Kidney (tissue), 14 donors: Measurements from ENCODE around the gene TP53BP1. TPM values are rescaled to one million over a fixed set of nuclear protein-coding genes. Genes with fewer than 3 reads are reported as not detected.

Experiments used
- DNase-seq, 5 donors: peaks; one replicate each; pipeline ENCODE4 v3.0.0-alpha.2; 2013 to 2020
- FAIRE-seq: peaks from 2 replicates; lab custom pipeline; 2012; peaks lifted over from hg19 to GRCh38; lab: Jason Lieb, UNC
- H3K27ac ChIP-seq, 2 donors: one replicate each; pipeline ENCODE4 v1.7.0; 2013; ENCODE audit warnings: low read depth in 2 of 2, low read length in 2 of 2, inconsistent platforms in 1 of 2
- H3K27me3 ChIP-seq: one replicate; pipeline ENCODE4 v1.7.1; 2013; ENCODE audit warnings: low read length, inconsistent platforms; ENCODE audit not compliant: control insufficient read depth, insufficient read depth
- H3K36me3 ChIP-seq, 3 donors: one replicate each; pipeline versions ENCODE4 v1.7.0 to v1.7.1; 2013; ENCODE audit warnings: low read length in 3 of 3, control low read depth in 1 of 3, inconsistent platforms in 1 of 3; ENCODE audit not compliant: insufficient read depth in 3 of 3, control insufficient read depth in 2 of 3
- H3K4me1 ChIP-seq, 3 donors: one replicate each; pipeline versions ENCODE4 v1.7.0 to v1.7.1; 2013; ENCODE audit warnings: low read length in 3 of 3, inconsistent platforms in 1 of 3, low read depth in 1 of 3; ENCODE audit not compliant: control insufficient read depth in 2 of 3, insufficient read depth in 2 of 3
- H3K4me3 ChIP-seq, 3 donors: one replicate each; pipeline versions ENCODE4 v1.7.0 to v1.8.1; 2013; ENCODE audit warnings: low read length in 3 of 3, control low read depth in 1 of 3, inconsistent platforms in 1 of 3
- H3K9ac ChIP-seq, 3 donors: one replicate each; pipeline versions ENCODE4 v1.7.0 to v1.7.1; 2013; ENCODE audit warnings: low read length in 3 of 3, control low read depth in 1 of 3, inconsistent platforms in 1 of 3
- H3K9me3 ChIP-seq, 3 donors: one replicate each; pipeline versions ENCODE4 v1.7.0 to v1.7.1; 2013; ENCODE audit warnings: low read length in 3 of 3, control low read depth in 1 of 3, inconsistent platforms in 1 of 3; ENCODE audit not compliant: control insufficient read depth in 2 of 3, insufficient read depth in 1 of 3
- intact Hi-C: fragments of 100-400 bp; cut with DNase I; formaldehyde crosslinking; loops from one replicate; pipeline ENCODE4 v1.11.1; 2022
- polyA plus RNA-seq: library from polyadenylated mRNA; stranded (reverse); fragments of 350-450 nt; fragmentation: Illumina TruSeq; extraction: RNeasy Lipid Tissue Mini Kit (QIAGEN cat#74804); gene quantifications from one replicate; pipeline ENCODE4 v1.2.3, GENCODE V29; 2014; ENCODE audit warnings: low read depth, low replicate concordance; ENCODE audit not compliant: insufficient read depth
- total RNA-seq: library from RNA; stranded (reverse); fragmentation: NEBNext Ultra II Directional; extraction: Animal tissue kit (Norgen Biotek cat#: 25700); gene quantifications from one replicate; pipeline ENCODE4 v1.2.1, GENCODE V29; 2021
- TF ChIP-seq, protein P1 (sequence below): IDR thresholded peaks from 3 replicates; pipeline ENCODE4 v1.5.1; 2012; ENCODE audit warnings: mild to moderate bottlenecking, moderate library complexity, borderline replicate concordance; ENCODE audit not compliant: insufficient read depth; ENCODE audit errors: extremely low read depth
- donor health status: control.
- donor health status: control.
- donor health status: control.
- donor health status: control.
- donor health status: control.
- donor health status: DM: yes; HTN: yes; CAD: no.
- donor health status: Normal renal cell carcinoma (clear cell type).

TP53BP1 gene
- total and polyA plus RNA-seq, 2 donors from 2014 or later: 15.9 to 47.4 TPM

GRCh38 chr15:43505738-43506137, 12.8 kb upstream of the TP53BP1 start:
- Histone ChIP-seq H3K9me3 (no peaks in the 10 kb centered on the region), H3K4me3 (no peak overlapping the region), H3K27ac (no peak overlapping the region), H3K4me1 (peaks cover 0 to 6% (median 3%) of the 10 kb centered on the region in 3 donors), H3K27me3 (no peaks in the 10 kb centered on the region), H3K9ac (no peak overlapping the region), H3K36me3 (no peaks in the 10 kb centered on the region)
- FAIRE-seq (no peak), DNase-seq (peak in 3 of 5 donors; percentile 29 to 79 (median 55))
- TF ChIP-seq, protein P1, sequence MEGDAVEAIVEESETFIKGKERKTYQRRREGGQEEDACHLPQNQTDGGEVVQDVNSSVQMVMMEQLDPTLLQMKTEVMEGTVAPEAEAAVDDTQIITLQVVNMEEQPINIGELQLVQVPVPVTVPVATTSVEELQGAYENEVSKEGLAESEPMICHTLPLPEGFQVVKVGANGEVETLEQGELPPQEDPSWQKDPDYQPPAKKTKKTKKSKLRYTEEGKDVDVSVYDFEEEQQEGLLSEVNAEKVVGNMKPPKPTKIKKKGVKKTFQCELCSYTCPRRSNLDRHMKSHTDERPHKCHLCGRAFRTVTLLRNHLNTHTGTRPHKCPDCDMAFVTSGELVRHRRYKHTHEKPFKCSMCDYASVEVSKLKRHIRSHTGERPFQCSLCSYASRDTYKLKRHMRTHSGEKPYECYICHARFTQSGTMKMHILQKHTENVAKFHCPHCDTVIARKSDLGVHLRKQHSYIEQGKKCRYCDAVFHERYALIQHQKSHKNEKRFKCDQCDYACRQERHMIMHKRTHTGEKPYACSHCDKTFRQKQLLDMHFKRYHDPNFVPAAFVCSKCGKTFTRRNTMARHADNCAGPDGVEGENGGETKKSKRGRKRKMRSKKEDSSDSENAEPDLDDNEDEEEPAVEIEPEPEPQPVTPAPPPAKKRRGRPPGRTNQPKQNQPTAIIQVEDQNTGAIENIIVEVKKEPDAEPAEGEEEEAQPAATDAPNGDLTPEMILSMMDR: no peak
- intact Hi-C loops: no loop called here

DNA sequence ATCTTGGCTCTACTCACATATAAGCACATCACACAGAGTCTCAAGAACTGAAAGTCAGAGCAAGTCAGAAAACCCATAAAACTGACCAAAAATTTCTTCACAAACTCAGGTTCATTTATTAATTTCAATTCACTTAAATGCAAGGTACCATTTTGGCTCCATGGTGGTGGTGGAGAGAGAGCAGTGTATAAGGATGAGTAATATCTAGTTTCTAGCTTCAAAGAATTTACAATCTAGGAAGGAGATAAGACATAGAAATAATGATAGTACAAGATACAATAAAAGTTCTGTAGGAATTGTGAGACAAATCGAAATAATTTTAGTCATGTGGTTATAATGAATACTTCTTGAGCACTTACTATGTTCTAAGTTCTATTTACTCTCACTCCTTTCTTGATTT, 6.7 kb upstream of the TP53BP1 start:
- TF ChIP-seq, protein P1: no peak
- Histone ChIP-seq H3K27me3 (no peaks in the 10 kb centered on the region), H3K9ac (no peak overlapping the region), H3K36me3 (no peaks in the 10 kb centered on the region), H3K27ac (no peak overlapping the region), H3K4me3 (no peak overlapping the region), H3K4me1 (no peaks in the 10 kb centered on the region), H3K9me3 (no peaks in the 10 kb centered on the region)
- DNase-seq: no peak
- intact Hi-C loops: no loop called here
- FAIRE-seq: no peak

- Histone ChIP-seq H3K36me3 (no peaks in the 10 kb centered on the region), H3K4me3 (no peak overlapping the region), H3K4me1 (no peaks in the 10 kb centered on the region), H3K27me3 (no peaks in the 10 kb centered on the region), H3K27ac (no peak overlapping the region), H3K9ac (no peak overlapping the region), H3K9me3 (no peaks in the 10 kb centered on the region)
- no peak for DNase-seq
- intact Hi-C loops: no loop called here
- FAIRE-seq: no peak
- TF ChIP-seq, protein P1: no peak
Measured at GRCh38 chr15:43498990-43499389, 6.0 kb upstream of the TP53BP1 start.
